Measurements from ENCODE around the gene PPP3R1.

Gene PPP3R1

GRCh38 chr2:68238955-68239822 is 13.1 kb downstream of the PPP3R1 start:
- Histone ChIP-seq H3K4me3 (IDR thresholded peaks at IDR 0.05; ENCODE audit: insufficient read depth, low read depth, low read length) (no peak overlapping the region), H3K27ac (no peak overlapping the region), H3K4me2 (peak overlapping the region; percentile 15; the same call in 1 of the 2 replicates), H3K27me3 (ENCODE audit: insufficient read depth, low read depth) (no peaks in the 10 kb centered on the region), H3K36me3 (ENCODE audit: insufficient read depth) (no peaks in the 10 kb centered on the region), H3K79me2 (ENCODE audit: insufficient read depth, low read depth) (peaks cover 100% of the 10 kb centered on the region), H3K9ac (no peak overlapping the region), H4K20me1 (ENCODE audit: insufficient read depth) (peaks cover 94% of the 10 kb centered on the region), H2AFZ (ENCODE audit: low read depth) (no peak overlapping the region), H3K4me1 (ENCODE audit: low read depth, poor library complexity, severe bottlenecking) (peaks cover 51% of the 10 kb centered on the region)
- TF ChIP-seq, protein P1, sequence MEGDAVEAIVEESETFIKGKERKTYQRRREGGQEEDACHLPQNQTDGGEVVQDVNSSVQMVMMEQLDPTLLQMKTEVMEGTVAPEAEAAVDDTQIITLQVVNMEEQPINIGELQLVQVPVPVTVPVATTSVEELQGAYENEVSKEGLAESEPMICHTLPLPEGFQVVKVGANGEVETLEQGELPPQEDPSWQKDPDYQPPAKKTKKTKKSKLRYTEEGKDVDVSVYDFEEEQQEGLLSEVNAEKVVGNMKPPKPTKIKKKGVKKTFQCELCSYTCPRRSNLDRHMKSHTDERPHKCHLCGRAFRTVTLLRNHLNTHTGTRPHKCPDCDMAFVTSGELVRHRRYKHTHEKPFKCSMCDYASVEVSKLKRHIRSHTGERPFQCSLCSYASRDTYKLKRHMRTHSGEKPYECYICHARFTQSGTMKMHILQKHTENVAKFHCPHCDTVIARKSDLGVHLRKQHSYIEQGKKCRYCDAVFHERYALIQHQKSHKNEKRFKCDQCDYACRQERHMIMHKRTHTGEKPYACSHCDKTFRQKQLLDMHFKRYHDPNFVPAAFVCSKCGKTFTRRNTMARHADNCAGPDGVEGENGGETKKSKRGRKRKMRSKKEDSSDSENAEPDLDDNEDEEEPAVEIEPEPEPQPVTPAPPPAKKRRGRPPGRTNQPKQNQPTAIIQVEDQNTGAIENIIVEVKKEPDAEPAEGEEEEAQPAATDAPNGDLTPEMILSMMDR (conservative IDR thresholded peaks at IDR 0.05; ENCODE audit: low read depth, low read length): no peak

GRCh38 chr2:68237976-68238580 is 14.3 kb downstream of the PPP3R1 start:
- Histone ChIP-seq H3K4me1 (ENCODE audit: low read depth, poor library complexity, severe bottlenecking) (peaks cover 50% of the 10 kb centered on the region), H3K27me3 (ENCODE audit: insufficient read depth, low read depth) (no peaks in the 10 kb centered on the region), H3K27ac (no peak overlapping the region), H3K36me3 (ENCODE audit: insufficient read depth) (no peaks in the 10 kb centered on the region), H4K20me1 (ENCODE audit: insufficient read depth) (peaks cover 94% of the 10 kb centered on the region), H3K79me2 (ENCODE audit: insufficient read depth, low read depth) (peaks cover 100% of the 10 kb centered on the region), H3K4me2 (no peak overlapping the region), H2AFZ (ENCODE audit: low read depth) (no peak overlapping the region), H3K4me3 (IDR thresholded peaks at IDR 0.05; ENCODE audit: insufficient read depth, low read depth, low read length) (no peak overlapping the region), H3K9ac (no peak overlapping the region)
- TF ChIP-seq, protein P1 (conservative IDR thresholded peaks at IDR 0.05; ENCODE audit: low read depth, low read length): no peak

DNA sequence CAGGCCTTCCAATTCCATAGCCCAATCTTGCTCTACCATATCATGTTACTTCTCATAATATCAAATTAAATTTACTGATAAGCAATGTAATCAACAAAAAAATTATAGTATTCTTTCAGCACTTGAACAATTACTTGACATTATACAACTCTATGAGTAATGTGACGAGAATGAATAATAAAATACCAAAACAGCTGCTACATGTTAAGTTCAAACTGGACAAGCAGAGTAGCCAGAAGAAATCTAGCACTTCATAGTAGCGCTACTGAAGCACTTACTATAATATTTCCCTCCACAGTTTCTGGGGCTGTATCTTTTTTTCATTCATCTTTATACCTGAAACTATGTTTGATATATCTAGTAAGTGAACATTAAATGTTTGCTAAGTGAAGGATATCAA is 14.9 kb downstream of the PPP3R1 start:
- no peaks in the 10 kb centered on the region for H3K36me3 ChIP-seq (ENCODE audit: insufficient read depth)
- H3K4me1 ChIP-seq (ENCODE audit: low read depth, poor library complexity, severe bottlenecking): peaks cover 57% of the 10 kb centered on the region
- H3K79me2 ChIP-seq (ENCODE audit: insufficient read depth, low read depth): peaks cover 100% of the 10 kb centered on the region
- no peak overlapping the region for H3K9ac ChIP-seq
- H3K4me3 ChIP-seq (IDR thresholded peaks at IDR 0.05; ENCODE audit: insufficient read depth, low read depth, low read length): no peak overlapping the region
- no peak overlapping the region for H3K4me2 ChIP-seq
- TF ChIP-seq, protein P1 (conservative IDR thresholded peaks at IDR 0.05; ENCODE audit: low read depth, low read length): no peak
- no peak overlapping the region for H3K27ac ChIP-seq
- H2AFZ ChIP-seq (ENCODE audit: low read depth): no peak overlapping the region
- H3K27me3 ChIP-seq (ENCODE audit: insufficient read depth, low read depth): no peaks in the 10 kb centered on the region
- H4K20me1 ChIP-seq (ENCODE audit: insufficient read depth): peaks cover 94% of the 10 kb centered on the region

- no peak overlapping the region for H3K9ac ChIP-seq
- H3K4me3 ChIP-seq (IDR thresholded peaks at IDR 0.05; ENCODE audit: insufficient read depth, low read depth, low read length): no peak overlapping the region
- H3K27ac ChIP-seq: no peak overlapping the region
- TF ChIP-seq, protein P1 (conservative IDR thresholded peaks at IDR 0.05; ENCODE audit: low read depth, low read length): no peak
- peaks cover 56% of the 10 kb centered on the region for H3K4me1 ChIP-seq (ENCODE audit: low read depth, poor library complexity, severe bottlenecking)
- H4K20me1 ChIP-seq (ENCODE audit: insufficient read depth): peaks cover 89% of the 10 kb centered on the region
- no peaks in the 10 kb centered on the region for H3K27me3 ChIP-seq (ENCODE audit: insufficient read depth, low read depth)
- H3K79me2 ChIP-seq (ENCODE audit: insufficient read depth, low read depth): peaks cover 98% of the 10 kb centered on the region
- no peaks in the 10 kb centered on the region for H3K36me3 ChIP-seq (ENCODE audit: insufficient read depth)
- no peak overlapping the region for H3K4me2 ChIP-seq
- H2AFZ ChIP-seq (ENCODE audit: low read depth): no peak overlapping the region
Measured at GRCh38 chr2:68236876-68237275, 15.5 kb downstream of the PPP3R1 start.
